B cell (primary cell): ENCODE measurements around the gene ST6GALNAC3. TPM values are rescaled to one million over a fixed set of nuclear protein-coding genes. Genes with fewer than 3 reads are reported as not detected.
"Not testable (repeated sequence)": the region's sequence is repeated elsewhere in the genome, so short reads cannot be mapped to it uniquely, and the experiment has no call there.

Source experiments
- ATAC-seq: fragments of 200-7000 bp; cut with Tn5 transposase; one replicate; pipeline ENCODE4 v1.10.0; 2021; ENCODE audit warnings: low read depth, mild to moderate bottlenecking, moderate number of reproducible peaks, moderate library complexity
- CTCF ChIA-PET: fragments of 350-600 bp; sonication (Branson Sonifier 250); formaldehyde crosslinking; loops from one replicate; lab custom pipeline; 2021; ENCODE audit warnings: antibody characterized with exemption, inconsistent platforms; lab: Charles Lee
- POLR2A ChIA-PET: fragments of 350-600 bp; sonication (Branson Sonifier 250); formaldehyde crosslinking; loops from one replicate; lab custom pipeline; 2021; ENCODE audit warnings: antibody characterized with exemption; lab: Charles Lee
- DNase-seq: peaks from one replicate; pipeline ENCODE4 v3.0.0; 2013
- H2AFZ ChIP-seq: 2 replicates; pipeline ENCODE4 v1.6.1; 2012; ENCODE audit warnings: mild to moderate bottlenecking, low read depth, low read length; ENCODE audit not compliant: insufficient read depth, poor library complexity, severe bottlenecking
- H3K27ac ChIP-seq, 2 donors: 1 replicate in 1 of 2; 2 replicates in 1 of 2; pipeline ENCODE4 v1.5.1; 2012 to 2013; ENCODE audit warnings: low read length in 2 of 2, mild to moderate bottlenecking in 2 of 2, moderate library complexity in 1 of 2
- H3K27me3 ChIP-seq, 4 experiments: fragments of 200-600 bp in 1 of 4; sonication (generic) in 1 of 4; replicated peaks in 1 of 4; 1 replicate in 2 of 4; 2 replicates in 2 of 4; pipeline versions ENCODE4 v1.6.1 to v1.7.0; 2013 to 2016; ENCODE audit warnings: low read length in 3 of 4, mild to moderate bottlenecking in 2 of 4, mixed read lengths in 1 of 4, moderate library complexity in 1 of 4; ENCODE audit not compliant: insufficient read depth in 4 of 4, control insufficient read depth in 3 of 4; ENCODE audit errors: control extremely low read depth in 1 of 4
- H3K36me3 ChIP-seq, 2 experiments: replicated peaks in 1 of 2; 1 replicate in 1 of 2; 2 replicates in 1 of 2; pipeline versions ENCODE4 v1.6.1 to v1.7.1; 2013; ENCODE audit warnings: low read length in 1 of 2; ENCODE audit not compliant: insufficient read depth in 2 of 2, control insufficient read depth in 1 of 2; ENCODE audit errors: control extremely low read depth in 1 of 2, extremely low read depth in 1 of 2
- H3K4me1 ChIP-seq, 2 donors: fragments of 200-600 bp in 1 of 2; sonication (generic) in 1 of 2; 1 replicate in 1 of 2; 2 replicates in 1 of 2; pipeline versions ENCODE4 v1.5.1 to v1.6.1; 2013 to 2017; ENCODE audit warnings: low read length in 2 of 2; ENCODE audit not compliant: control insufficient read depth in 2 of 2, insufficient read depth in 2 of 2
- H3K4me2 ChIP-seq: replicated peaks from 2 replicates; pipeline ENCODE3; 2012; ENCODE audit warnings: mild to moderate bottlenecking, low read depth, low read length; ENCODE audit not compliant: poor library complexity, severe bottlenecking
- H3K4me3 ChIP-seq, 5 experiments: fragments of 200-600 bp in 1 of 5; sonication (generic) in 1 of 5; 1 replicate in 3 of 5; 2 replicates in 2 of 5; pipeline versions ENCODE4 v1.5.1 to v1.7.0; 2011 to 2016; ENCODE audit warnings: low read length in 4 of 5, mild to moderate bottlenecking in 4 of 5, low read depth in 2 of 5, control low read depth in 1 of 5, moderate library complexity in 1 of 5; ENCODE audit not compliant: insufficient read depth in 1 of 5; ENCODE audit errors: control extremely low read depth in 1 of 5, extremely low read depth in 1 of 5
- H3K79me2 ChIP-seq: fragments of 200-600 bp; sonication (generic); one replicate; pipeline ENCODE4 v1.6.0; 2016; ENCODE audit warnings: low read length; ENCODE audit not compliant: control insufficient read depth, insufficient read depth
- H3K9ac ChIP-seq: fragments of 200-600 bp; sonication (generic); 2 replicates; pipeline ENCODE4 v1.6.1; 2017; ENCODE audit warnings: mild to moderate bottlenecking, low read length, moderate library complexity
- H3K9me3 ChIP-seq, 3 donors: one replicate each; pipeline versions ENCODE4 v1.6.1 to v1.7.1; 2013; ENCODE audit warnings: low read length in 2 of 3; ENCODE audit not compliant: control insufficient read depth in 2 of 3, insufficient read depth in 1 of 3; ENCODE audit errors: control extremely low read depth in 1 of 3
- H4K20me1 ChIP-seq: 2 replicates; pipeline ENCODE4 v1.6.0; 2012; ENCODE audit warnings: mild to moderate bottlenecking, low read length; ENCODE audit not compliant: insufficient read depth, control insufficient read depth, poor library complexity, severe bottlenecking
- H3K27ac Mint-ChIP-seq: one replicate; pipeline ENCODE4 v1.8.0; 2021; ENCODE audit warnings: mixed read lengths
- H3K27me3 Mint-ChIP-seq: one replicate; pipeline ENCODE4 v1.8.0; 2021; ENCODE audit warnings: mixed read lengths
- H3K4me1 Mint-ChIP-seq: one replicate; pipeline ENCODE4 v1.8.0; 2021; ENCODE audit warnings: mixed read lengths
- H3K4me3 Mint-ChIP-seq: one replicate; pipeline ENCODE4 v1.8.0; 2021; ENCODE audit warnings: mixed read lengths
- H3K9me3 Mint-ChIP-seq: one replicate; pipeline ENCODE4 v1.8.0; 2022; ENCODE audit warnings: mixed read lengths; ENCODE audit not compliant: insufficient read depth
- CTCF ChIP-seq: fragments of 200-600 bp; IDR thresholded peaks from one replicate; pipeline ENCODE4 v1.8.0; 2022; ENCODE audit warnings: antibody characterized with exemption, mild to moderate bottlenecking
- EZH2 ChIP-seq: IDR thresholded peaks from 2 replicates; pipeline ENCODE4 v1.6.1; 2012; ENCODE audit warnings: borderline replicate concordance, low read depth, mild to moderate bottlenecking, moderate library complexity, low read length; ENCODE audit not compliant: insufficient read depth, poor library complexity, severe bottlenecking
- WGBS: methylation state at CpG from one replicate; pipeline ENCODE4 v1.1.5; 2013; ENCODE audit warnings: missing lambda C conversion rate; ENCODE audit not compliant: insufficient coverage; 5-methylcytosine and 5-hydroxymethylcytosine counted together
- intact Hi-C: fragments of 100-400 bp; cut with micrococcal nuclease; formaldehyde crosslinking; loops from one replicate; pipeline ENCODE4 v1.10.0; 2022
- polyA plus RNA-seq: library from polyadenylated mRNA; depleted of rRNA; stranded (reverse); fragments of >200 nt; gene quantifications from 2 replicates; pipeline ENCODE4 v1.2.3, GENCODE V29; 2012
- total RNA-seq, 2 donors: library from RNA; stranded (reverse); fragments of 120-200 nt in 1 of 2; gene quantifications; 1 replicate in 1 of 2; 2 replicates in 1 of 2; pipeline versions ENCODE4 v1.2.3 to v1.2.4, GENCODE V29; 2013 to 2022

Gene ST6GALNAC3
- total and polyA plus RNA-seq, 2 donors (not counting 1 experiment from before 2014, with no cell fraction given), result 3.0 to 17.3 TPM

- no peak overlapping the region for H3K27ac Mint-ChIP-seq
- H3K27me3 Mint-ChIP-seq, result no peaks in the 10 kb centered on the region
- DNase-seq (no peak), ATAC-seq (no peak)
- no peak overlapping the region for H3K4me3 ChIP-seq
- no peak for TF ChIP-seq CTCF
- no peak for TF ChIP-seq EZH2
- ChIA-PET CTCF (no interaction called here), POLR2A (no interaction called here)
- H3K4me1 Mint-ChIP-seq, result no peaks in the 10 kb centered on the region
- no peaks in the 10 kb centered on the region for H3K27me3 ChIP-seq
- H3K9ac ChIP-seq, result no peak overlapping the region
- no peak overlapping the region for H3K4me2 ChIP-seq
- no peaks in the 10 kb centered on the region for H3K9me3 Mint-ChIP-seq
- intact Hi-C loops, result no loop called here
- no peak overlapping the region for H3K27ac ChIP-seq
- H3K79me2 ChIP-seq, result no peaks in the 10 kb centered on the region
- H3K4me1 ChIP-seq, result no peaks in the 10 kb centered on the region
- no peak overlapping the region for H3K4me3 Mint-ChIP-seq
- H3K9me3 ChIP-seq, result no peaks in the 10 kb centered on the region
- H2AFZ ChIP-seq, result no peak overlapping the region
- no peaks in the 10 kb centered on the region for H4K20me1 ChIP-seq
- H3K36me3 ChIP-seq, result no peaks in the 10 kb centered on the region
These were observed 566.2 kb downstream of the ST6GALNAC3 start for GRCh38 chr1:76640723-76641122.

GRCh38 chr1:76644139-76644538 is 569.6 kb downstream of the ST6GALNAC3 start:
- no peaks in the 10 kb centered on the region for H3K9me3 Mint-ChIP-seq
- Histone ChIP-seq H3K27ac (no peak overlapping the region), H3K4me1 (no peaks in the 10 kb centered on the region), H3K79me2 (no peaks in the 10 kb centered on the region), H3K4me2 (no peak overlapping the region), H2AFZ (no peak overlapping the region), H3K27me3 (no peaks in the 10 kb centered on the region), H3K9ac (no peak overlapping the region), H3K4me3 (no peak overlapping the region), H3K9me3 (peaks cover 0 to 1% (median 0%) of the 10 kb centered on the region in 3 donors), H4K20me1 (no peaks in the 10 kb centered on the region), H3K36me3 (no peaks in the 10 kb centered on the region)
- TF ChIP-seq CTCF (no peak), EZH2 (no peak)
- intact Hi-C loops, result no loop called here
- DNase-seq, result no peak
- no peak for ATAC-seq
- no peak overlapping the region for H3K27ac Mint-ChIP-seq
- no peak overlapping the region for H3K4me3 Mint-ChIP-seq
- ChIA-PET CTCF (no interaction called here), POLR2A (no interaction called here)
- H3K27me3 Mint-ChIP-seq, result no peaks in the 10 kb centered on the region
- whole genome bisulfite sequencing, result 81% methylated on average over 2 of the region's 5 CpGs
- no peaks in the 10 kb centered on the region for H3K4me1 Mint-ChIP-seq

- CTCF ChIA-PET, H3K27ac Mint-ChIP-seq, H3K36me3 ChIP-seq: not testable (repeated sequence)
These were observed 578.3 kb downstream of the ST6GALNAC3 start for GRCh38 chr1:76652860-76653259.

More at GRCh38 chr1:76652860-76653259, 578.3 kb downstream of the ST6GALNAC3 start:
- H3K79me2 ChIP-seq, H3K4me1 ChIP-seq, H3K4me1 Mint-ChIP-seq, H3K9me3 Mint-ChIP-seq, ATAC-seq, DNase-seq, intact Hi-C loops, H2AFZ ChIP-seq, H4K20me1 ChIP-seq, H3K27me3 Mint-ChIP-seq, H3K27me3 ChIP-seq, H3K9me3 ChIP-seq, H3K4me2 ChIP-seq, H3K9ac ChIP-seq, POLR2A ChIA-PET, H3K4me3 Mint-ChIP-seq, H3K4me3 ChIP-seq, H3K27ac ChIP-seq: not testable (repeated sequence)
- no CpG with 5 or more reads among the region's 5 CpGs for WGBS
